HepG2 (cell line): Measurements from ENCODE around the gene MCRIP2. TPM values are rescaled to one million over a fixed set of nuclear protein-coding genes. Genes with fewer than 3 reads are reported as not detected.

Experiments used
- ATF5 ChIP-seq: sonication (generic); formaldehyde crosslinking; IDR thresholded peaks from 2 replicates; pipeline ENCODE4 v1.4.0; 2020; ENCODE audit warnings: mild to moderate bottlenecking, low read depth, missing genetic modification reagents
- BORCS8-MEF2B ChIP-seq: sonication (generic); formaldehyde crosslinking; IDR thresholded peaks from 2 replicates; pipeline ENCODE4 v1.8.0; 2022; ENCODE audit warnings: mild to moderate bottlenecking, missing genetic modification reagents
- PREB ChIP-seq: sonication (generic); formaldehyde crosslinking; IDR thresholded peaks from 2 replicates; pipeline ENCODE4 v1.4.0; 2020; ENCODE audit warnings: missing genetic modification reagents
- RBM39 ChIP-seq: fragments of 200-400 bp; formaldehyde crosslinking; IDR thresholded peaks from one replicate; pipeline ENCODE4 v1.6.1; 2018; ENCODE audit warnings: antibody characterized with exemption, mild to moderate bottlenecking, low read depth, low read length; ENCODE audit not compliant: poor library complexity, severe bottlenecking
- RFX1 ChIP-seq: fragments of 450-650 bp; IDR thresholded peaks from 2 replicates; pipeline ENCODE4 v1.6.1; 2017
- SKIL ChIP-seq: sonication (generic); formaldehyde crosslinking; IDR thresholded peaks from 2 replicates; pipeline ENCODE4 v1.8.0; 2022; ENCODE audit warnings: missing genetic modification reagents, mild to moderate bottlenecking, moderate library complexity, borderline replicate concordance
- SOX6 ChIP-seq, 2 experiments: fragments of 450-650 bp in 1 of 2; sonication (generic) in 1 of 2; formaldehyde crosslinking in 1 of 2; IDR thresholded peaks; 2 replicates each; pipeline versions ENCODE4 v1.4.0 to v1.6.1; 2017 to 2020; ENCODE audit warnings: antibody characterized with exemption in 1 of 2, mild to moderate bottlenecking in 1 of 2, missing genetic modification reagents in 1 of 2
- ZBTB33 ChIP-seq: sonication (generic); formaldehyde crosslinking; IDR thresholded peaks from 2 replicates; pipeline ENCODE4 v1.4.0; 2020; ENCODE audit warnings: missing genetic modification reagents
- ZBTB37 ChIP-seq: sonication (generic); formaldehyde crosslinking; IDR thresholded peaks from 2 replicates; pipeline ENCODE4 v1.4.0; 2020; ENCODE audit warnings: mild to moderate bottlenecking, missing genetic modification reagents
- ZNF234 ChIP-seq: sonication (generic); formaldehyde crosslinking; conservative IDR thresholded peaks from 2 replicates; pipeline ENCODE4 v1.5.1; 2020; ENCODE audit warnings: mild to moderate bottlenecking, missing genetic modification reagents
- ZNF253 ChIP-seq: sonication (generic); formaldehyde crosslinking; IDR thresholded peaks from 2 replicates; pipeline ENCODE4 v1.8.0; 2022; ENCODE audit warnings: mild to moderate bottlenecking, missing genetic modification reagents, borderline replicate concordance
- ZNF264 ChIP-seq: sonication (generic); formaldehyde crosslinking; IDR thresholded peaks from 2 replicates; pipeline ENCODE4 v1.4.0; 2020; ENCODE audit warnings: missing genetic modification reagents
- ZNF350 ChIP-seq: sonication (generic); formaldehyde crosslinking; IDR thresholded peaks from 2 replicates; pipeline ENCODE4 v1.4.0; 2020; ENCODE audit warnings: mild to moderate bottlenecking, low read depth, missing genetic modification reagents, borderline replicate concordance
- ZNF570 ChIP-seq: sonication (generic); formaldehyde crosslinking; IDR thresholded peaks from 2 replicates; pipeline ENCODE4 v1.4.0; 2020; ENCODE audit warnings: mild to moderate bottlenecking, missing genetic modification reagents, borderline replicate concordance
- ZNF577 ChIP-seq: sonication (generic); formaldehyde crosslinking; IDR thresholded peaks from 2 replicates; pipeline ENCODE4 v1.4.0; 2020; ENCODE audit warnings: mild to moderate bottlenecking, low read depth, missing genetic modification reagents, borderline replicate concordance
- ZNF589 ChIP-seq: sonication (generic); formaldehyde crosslinking; conservative IDR thresholded peaks from 2 replicates; pipeline ENCODE4 v1.8.0; 2022; ENCODE audit warnings: mild to moderate bottlenecking, moderate library complexity, missing genetic modification reagents
- ZNF710 ChIP-seq: sonication (generic); formaldehyde crosslinking; IDR thresholded peaks from 2 replicates; pipeline ENCODE4 v1.5.0; 2020; ENCODE audit warnings: mild to moderate bottlenecking, missing genetic modification reagents, borderline replicate concordance
- ZSCAN20 ChIP-seq: sonication (generic); formaldehyde crosslinking; IDR thresholded peaks from 2 replicates; pipeline ENCODE4 v1.4.0; 2020; ENCODE audit warnings: missing genetic modification reagents, mild to moderate bottlenecking, borderline replicate concordance
- polyA plus RNA-seq, 8 experiments: library from polyadenylated mRNA; depleted of rRNA in 3 of 8; stranded (reverse) in 7 of 8; unstranded in 1 of 8; fragments of >200 nt; fragmentation: Illumina TruSeq in 4 of 8; extraction: Trizol in 4 of 8; gene quantifications; 2 replicates each; pipeline versions ENCODE4 v1.2.1 to v1.2.3, GENCODE V29; 2011 to 2016; ENCODE audit warnings: low read depth in 4 of 8, missing spikeins in 1 of 8, mixed read lengths in 1 of 8; ENCODE audit not compliant: insufficient read depth in 1 of 8
- total RNA-seq, 5 experiments: library from RNA; depleted of rRNA; stranded (reverse); fragments of >200 nt; fragmentation: Illumina TruSeq; extraction: Trizol; gene quantifications; 2 replicates each; pipeline ENCODE4 v1.2.3, GENCODE V29; 2016; ENCODE audit warnings: low read depth in 1 of 5

Gene MCRIP2
- total and polyA plus RNA-seq, 2 of the 13 experiments (the other 11 are each of a cell fraction or from before 2014, with no cell fraction given), result 39.6 to 76.7 TPM

GRCh38 chr16:645852-646678, 4.4 kb downstream of the MCRIP2 start (continued):
- no peak for TF ChIP-seq ZBTB37 (CRISPR knock-in tag)
- TF ChIP-seq ZNF253, result no peak
- TF ChIP-seq SOX6 (IDR thresholded peaks at IDR 0.05), result no peak
- peak; percentile 30; the same call in 1 of the 2 replicates for TF ChIP-seq SOX6 (CRISPR knock-in tag; IDR thresholded peaks at IDR 0.05)
- no peak for TF ChIP-seq ZNF234 (CRISPR knock-in tag)
- TF ChIP-seq ZBTB33 (CRISPR knock-in tag), result no peak; the same call in 1 of the 2 replicates
- TF ChIP-seq ZNF570 (CRISPR knock-in tag), result no peak
- no peak for TF ChIP-seq ZNF577 (CRISPR knock-in tag)
- no peak for TF ChIP-seq PREB
- no peak for TF ChIP-seq RBM39
- TF ChIP-seq BORCS8-MEF2B (CRISPR knock-in tag), result no peak
- no peak for TF ChIP-seq ZSCAN20
- no peak for TF ChIP-seq ZNF589 (CRISPR knock-in tag)
- TF ChIP-seq ZNF710 (CRISPR knock-in tag), result no peak
- peak; percentile 46; the same call in 1 of the 2 replicates for TF ChIP-seq SKIL
- no peak for TF ChIP-seq ZNF350 (CRISPR knock-in tag)
- TF ChIP-seq ZNF264 (CRISPR knock-in tag), result no peak
- TF ChIP-seq RFX1, result no peak
- TF ChIP-seq ATF5 (CRISPR knock-in tag), result no peak
